NCI-H2227 (cell line): ENCODE data around the gene PALD1.
A peak's percentile ranks its signal among the peaks of the same experiment; 100 is the strongest.

Experiments
- DNase-seq: peaks from one replicate; lab custom pipeline; 2025; ENCODE audit not compliant: unreplicated experiment; lab: John Stamatoyannopoulos, UW

Gene PALD1

GRCh38 chr10:70552586-70552985 lies 74.0 kb downstream of the PALD1 start:
- no peak for DNase-seq

DNA sequence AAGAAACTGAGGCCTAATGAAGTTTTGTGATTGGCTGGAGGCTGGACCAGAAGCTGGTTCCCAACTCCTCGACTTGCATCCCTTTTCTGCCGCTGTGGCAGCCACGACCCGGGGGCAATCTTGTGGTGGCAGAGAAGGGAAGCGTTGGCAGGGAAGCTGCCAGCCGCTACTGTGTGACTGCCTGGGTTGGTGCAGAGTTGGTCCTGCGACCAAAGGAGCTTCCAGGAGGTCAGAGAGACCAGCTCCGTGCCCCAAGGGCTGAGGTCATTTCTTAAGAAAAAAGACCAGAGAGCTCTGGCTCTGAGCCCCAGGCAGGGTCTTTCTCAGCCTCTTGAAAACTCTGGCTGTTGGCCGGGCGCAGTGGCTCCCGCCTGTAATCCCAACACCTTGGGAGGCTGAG lies 76.8 kb downstream of the PALD1 start:
- no peak for DNase-seq

GRCh38 chr10:70557086-70557845 lies 78.7 kb downstream of the PALD1 start:
- DNase-seq, result no peak

DNA sequence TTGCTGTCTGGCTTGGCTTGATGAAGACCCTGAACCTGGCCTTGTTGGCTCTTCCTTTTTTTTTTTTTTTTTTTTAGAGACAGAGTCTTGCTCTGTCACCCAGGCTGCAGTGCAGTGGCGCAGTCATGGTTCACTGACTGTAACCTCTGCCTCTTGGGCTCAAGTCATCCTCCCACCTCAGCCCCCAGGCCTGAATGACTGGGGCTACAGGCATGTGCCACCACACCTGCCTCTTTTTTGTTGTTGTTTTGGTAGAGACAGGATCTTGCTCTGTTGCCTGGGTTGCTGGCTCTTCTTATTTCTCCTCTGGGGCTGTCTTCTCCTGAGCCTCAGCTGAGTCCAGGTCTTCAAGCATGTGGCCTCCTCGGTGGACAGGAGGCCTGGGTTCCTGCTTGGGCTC lies 79.3 kb downstream of the PALD1 start:
- no peak for DNase-seq

- no peak for DNase-seq
These were observed 79.7 kb downstream of the PALD1 start for GRCh38 chr10:70558295-70558694.

DNA sequence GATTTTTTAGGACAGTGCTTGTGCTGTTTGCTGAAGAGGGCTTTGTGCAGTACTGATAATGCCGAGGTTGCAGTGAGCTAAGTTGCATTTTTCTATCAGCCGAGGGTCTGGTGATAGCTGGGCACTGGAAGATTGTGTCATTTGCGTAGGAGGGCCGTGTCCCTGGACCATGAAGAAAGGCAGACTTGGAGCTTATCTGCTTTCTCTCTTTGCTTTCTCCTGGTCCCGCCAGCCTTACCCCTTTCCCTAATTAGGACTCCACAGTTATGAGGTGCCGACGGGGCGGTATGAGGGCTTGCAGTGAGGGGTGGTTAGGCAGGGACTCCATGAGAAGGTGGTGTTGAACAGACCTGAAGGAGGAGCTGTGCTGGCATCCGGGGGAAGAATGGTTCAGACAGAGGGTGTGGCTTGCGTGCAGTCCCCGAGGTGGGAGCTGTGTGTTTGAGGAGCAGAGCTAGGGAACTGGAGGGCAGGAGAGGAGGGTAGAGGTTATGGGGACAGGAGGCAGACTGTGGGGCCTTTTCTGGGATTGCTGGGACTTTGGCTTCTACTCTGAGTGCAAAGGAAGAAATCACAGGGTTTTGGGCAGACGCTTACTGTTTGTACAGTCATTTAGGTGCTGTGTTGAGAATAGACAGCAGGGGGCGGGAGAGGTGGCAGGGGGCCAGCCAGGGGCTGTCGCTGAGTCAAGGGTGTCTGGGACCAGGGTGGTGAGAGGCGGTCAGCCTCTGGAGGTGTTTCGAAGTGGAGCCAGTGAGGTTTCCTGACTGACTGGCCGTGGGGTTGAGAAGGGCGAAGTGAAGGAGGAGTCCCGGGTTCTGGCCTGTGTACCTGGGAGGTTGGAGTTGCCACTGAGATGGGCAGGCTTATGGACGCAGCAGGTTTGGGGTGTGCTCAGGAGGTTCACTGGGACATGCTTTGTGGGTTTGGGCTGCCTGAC lies 80.6 kb downstream of the PALD1 start:
- no peak for DNase-seq

DNA sequence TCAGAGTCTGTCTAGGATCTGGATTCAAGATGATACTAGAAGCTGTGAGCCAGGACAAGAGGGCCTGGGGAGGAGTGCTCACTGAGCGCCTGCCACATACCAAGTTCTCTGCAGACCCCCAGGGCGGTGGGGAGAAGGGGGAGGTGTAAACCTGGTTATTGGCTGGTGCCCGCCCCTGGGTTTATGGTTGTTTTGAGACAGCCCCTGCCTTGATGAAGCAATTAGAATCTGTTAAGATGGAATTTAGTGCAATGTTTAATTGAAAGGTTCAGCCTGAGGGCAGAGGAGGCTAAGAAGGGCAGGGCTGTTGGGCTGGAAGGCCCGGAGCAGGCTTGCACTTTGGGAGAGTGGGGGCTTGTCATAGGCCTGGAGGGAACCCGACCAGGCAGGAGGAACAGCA lies 81.3 kb downstream of the PALD1 start:
- no peak for DNase-seq

GRCh38 chr10:70560511-70560941 lies 82.0 kb downstream of the PALD1 start:
- DNase-seq, result no peak

DNA sequence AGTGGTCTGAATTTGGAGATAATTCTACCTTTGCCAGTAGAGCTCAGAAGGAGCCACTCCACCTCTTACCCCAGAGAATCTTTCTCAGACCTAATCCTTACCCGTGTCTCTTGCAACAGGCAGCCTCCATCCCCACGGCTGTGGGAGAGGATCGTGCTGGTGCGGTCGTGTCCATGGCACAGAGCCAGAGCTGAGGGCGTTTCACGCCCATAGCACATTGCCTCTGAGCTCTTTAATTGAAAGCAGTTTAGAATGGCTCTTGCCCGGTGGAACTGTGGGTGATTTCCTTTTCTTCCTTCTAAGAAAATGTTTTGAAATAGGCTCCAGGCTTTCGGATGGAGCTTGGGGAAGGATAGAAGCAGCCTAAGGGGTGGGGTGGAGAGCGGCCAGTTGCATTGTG lies 82.5 kb downstream of the PALD1 start:
- peak; percentile 61 for DNase-seq

DNA sequence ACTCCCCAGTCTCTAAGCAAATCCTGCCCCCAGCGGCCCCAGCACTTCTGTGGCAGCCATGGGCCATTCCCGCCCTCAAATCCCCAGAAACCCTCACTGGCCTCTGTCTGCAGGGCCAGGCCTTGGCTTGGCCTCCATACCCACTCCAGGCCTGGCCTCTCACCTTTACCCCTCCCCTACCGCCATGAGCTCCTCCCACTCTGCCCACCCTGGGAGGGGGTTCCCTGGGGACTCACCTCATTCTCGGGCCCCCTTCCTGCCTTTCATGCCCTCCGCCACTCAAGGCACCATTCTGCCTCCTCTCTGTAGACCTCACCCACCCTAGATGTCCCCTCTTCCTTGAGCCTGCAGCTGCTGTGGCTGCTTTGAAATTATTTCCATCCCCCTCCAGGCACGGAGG lies 83.0 kb downstream of the PALD1 start:
- no peak for DNase-seq

DNA sequence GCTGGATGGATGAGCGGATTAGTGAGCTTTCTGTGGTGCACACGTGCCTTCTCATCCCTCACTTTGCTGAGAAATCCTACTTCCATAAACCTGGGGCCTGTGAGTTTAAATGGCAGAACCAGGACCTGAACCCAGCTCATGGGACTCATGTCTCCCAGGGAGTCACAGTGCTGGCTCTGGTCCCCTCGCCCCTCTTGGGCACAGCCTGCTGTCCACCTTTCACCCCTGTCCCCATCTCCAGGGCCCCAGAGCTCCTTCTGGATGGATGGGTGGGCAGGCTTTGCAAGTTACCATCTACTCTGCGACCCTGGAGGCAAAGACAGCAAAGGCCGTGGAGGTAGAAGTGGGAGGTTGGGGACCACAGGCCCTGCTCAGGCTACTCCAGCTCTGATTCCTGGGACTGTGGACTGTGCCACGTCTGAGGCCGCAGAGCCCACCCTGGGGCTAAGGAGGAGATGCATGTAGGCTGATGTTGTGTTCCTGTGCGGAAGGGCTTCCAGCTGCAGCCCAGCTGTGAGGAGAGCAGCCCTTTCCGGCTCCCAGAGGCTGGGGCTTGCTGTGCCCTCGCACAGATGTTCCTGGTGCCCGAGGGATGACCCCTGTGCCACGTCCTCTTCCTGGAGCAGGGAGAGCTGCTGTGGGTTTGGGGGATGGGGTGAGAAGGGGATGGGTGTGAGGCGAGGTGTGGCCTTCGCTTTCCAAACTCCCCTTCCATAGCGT lies 83.6 kb downstream of the PALD1 start:
- DNase-seq, result no peak

GRCh38 chr10:70563230-70563629 lies 84.7 kb downstream of the PALD1 start:
- no peak for DNase-seq

DNA sequence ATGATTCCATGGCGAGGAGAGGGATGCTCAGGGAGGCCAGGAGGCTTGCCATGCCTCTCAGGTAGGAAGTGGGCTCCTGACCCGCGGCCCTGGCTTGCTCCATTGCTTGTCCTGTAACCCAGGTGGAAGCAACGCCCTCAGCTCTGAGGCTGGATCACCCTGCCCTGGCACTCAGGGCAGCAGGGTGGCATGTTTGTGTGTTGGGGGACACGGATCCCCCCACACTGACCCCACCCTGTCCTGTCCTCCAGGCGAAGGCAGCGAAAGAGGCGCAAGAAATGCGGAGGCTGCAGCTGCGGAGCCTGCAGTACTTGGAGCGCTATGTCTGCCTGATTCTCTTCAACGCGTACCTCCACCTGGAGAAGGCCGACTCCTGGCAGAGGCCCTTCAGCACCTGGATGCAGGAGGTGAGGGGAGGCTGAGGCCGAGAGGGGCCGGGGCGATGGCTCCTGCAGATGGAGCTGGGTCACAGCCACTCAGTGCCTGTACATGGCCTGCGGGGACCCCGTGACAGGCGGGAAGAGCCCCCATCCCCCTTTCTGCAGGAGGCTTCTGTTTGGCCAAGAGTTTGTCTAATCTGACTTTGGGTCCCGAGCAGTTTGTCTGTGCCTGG lies 85.7 kb downstream of the PALD1 start:
- DNase-seq, result no peak

DNA sequence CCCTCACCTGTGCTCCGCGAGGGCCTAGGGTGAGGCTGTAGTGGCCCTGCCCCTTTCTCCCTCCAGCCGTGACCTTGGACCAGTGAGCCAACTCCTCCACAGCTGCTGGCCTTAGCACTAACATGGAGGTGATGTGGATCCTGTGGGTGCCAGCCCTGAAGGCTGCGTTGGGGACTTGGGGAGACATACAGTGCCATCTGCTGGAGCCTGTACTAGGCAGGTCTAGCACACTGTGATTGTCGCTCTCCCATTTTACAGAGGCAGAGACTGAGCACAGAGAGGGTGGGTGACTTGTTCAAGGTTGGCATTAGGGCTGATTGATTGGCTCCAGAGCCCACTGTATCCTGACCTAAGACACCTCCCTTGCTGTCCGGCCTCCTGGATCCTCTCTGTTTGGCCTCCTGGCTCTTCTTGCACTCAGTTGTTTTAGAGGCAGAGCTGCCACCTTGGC lies 86.4 kb downstream of the PALD1 start:
- no peak for DNase-seq

DNA sequence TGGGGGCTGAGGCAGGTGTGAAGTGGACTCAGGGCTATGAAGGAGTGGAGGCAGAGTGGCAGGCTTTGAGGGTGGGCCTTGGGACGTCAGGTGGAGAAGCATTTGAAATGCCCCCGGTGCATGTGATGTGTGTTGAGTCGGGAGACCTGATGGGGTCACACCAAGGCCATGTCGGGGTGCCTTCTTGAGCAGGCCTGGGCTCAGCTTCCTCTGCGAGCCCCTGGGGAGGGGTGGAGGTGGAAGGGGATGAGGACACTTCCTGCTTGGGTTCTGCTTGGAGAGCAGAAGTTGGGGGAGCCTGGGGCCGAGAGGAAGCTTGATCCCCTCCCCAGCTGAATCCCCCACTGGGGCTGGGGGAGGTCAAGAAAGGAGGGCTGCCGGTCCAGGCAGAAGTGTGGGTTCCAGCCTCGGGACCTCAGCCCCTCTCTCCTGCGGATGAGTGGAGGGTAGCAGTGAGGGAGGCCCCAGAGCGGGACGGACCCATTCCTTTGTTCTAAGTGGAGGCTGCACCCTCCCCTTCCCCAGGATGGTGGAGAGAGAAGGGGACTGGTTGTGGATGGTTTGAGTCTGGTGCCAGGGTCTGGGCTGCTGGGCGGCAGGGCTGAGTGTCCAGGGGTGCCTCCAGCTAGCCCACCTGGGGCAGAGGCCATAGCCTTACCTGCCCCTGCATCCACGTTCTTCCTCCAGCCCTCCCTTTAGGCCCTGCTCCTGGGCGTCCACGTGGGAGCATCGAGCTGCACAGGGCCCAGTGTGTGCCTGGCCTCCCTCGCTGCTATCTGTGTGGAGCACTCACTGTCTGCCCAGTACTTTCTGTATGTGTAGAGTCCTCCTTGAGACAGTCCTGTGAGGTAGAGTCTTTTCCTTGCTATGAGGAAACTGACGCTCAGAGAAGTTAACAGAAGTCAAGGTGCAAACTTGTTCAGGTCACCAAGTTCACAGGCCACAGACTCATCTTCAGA lies 87.3 kb downstream of the PALD1 start:
- DNase-seq, result no peak

DNA sequence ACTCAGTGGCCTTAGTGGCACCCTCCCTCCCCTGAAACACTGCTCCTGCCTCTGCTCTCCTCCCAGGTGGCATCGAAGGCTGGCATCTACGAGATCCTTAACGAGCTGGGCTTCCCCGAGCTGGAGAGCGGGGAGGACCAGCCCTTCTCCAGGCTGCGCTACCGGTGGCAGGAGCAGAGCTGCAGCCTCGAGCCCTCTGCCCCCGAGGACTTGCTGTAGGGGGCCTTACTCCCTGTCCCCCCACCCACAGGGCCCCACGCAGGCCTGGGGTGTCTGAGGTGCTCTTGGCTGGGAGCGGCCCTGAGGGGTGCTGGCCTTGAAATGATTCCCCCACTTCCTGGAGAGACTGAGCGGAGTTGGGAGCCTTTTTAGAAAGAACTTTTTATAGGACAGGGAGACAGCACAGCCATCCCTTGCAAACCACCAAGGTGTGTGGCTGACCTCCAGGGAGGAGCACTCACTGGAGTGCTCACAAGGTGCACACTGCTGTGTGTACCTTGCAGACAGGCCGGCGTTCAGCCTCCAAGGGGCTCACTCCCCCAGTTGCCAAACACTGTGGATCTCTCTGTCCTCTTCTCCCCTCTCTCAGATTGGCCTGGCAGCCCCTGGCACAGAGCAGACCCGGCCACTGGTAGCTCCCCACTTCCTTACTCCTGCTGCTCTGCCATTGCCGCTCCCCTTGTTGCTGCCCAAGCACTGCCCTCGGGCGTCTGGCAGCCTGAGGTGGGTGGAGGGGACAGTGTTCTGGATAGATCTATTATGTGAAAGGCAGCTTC lies 88.1 kb downstream of the PALD1 start:
- DNase-seq, result no peak

DNA sequence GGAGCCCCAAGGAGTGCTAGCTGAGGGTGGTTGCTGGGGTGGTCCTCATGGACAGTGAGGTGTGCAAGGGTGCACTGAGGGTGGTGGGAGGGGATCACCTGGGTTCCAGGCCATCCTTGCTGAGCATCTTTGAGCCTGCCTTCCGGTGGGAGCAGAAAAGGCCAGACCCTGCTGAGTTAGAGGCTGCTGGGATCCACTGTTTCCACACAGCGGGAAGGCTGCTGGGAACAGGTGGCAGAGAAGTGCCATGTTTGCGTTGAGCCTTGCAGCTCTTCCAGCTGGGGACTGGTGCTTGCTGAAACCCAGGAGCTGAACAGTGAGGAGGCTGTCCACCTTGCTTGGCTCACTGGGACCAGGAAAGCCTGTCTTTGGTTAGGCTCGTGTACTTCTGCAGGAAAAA lies 89.0 kb downstream of the PALD1 start:
- DNase-seq, result no peak

DNA sequence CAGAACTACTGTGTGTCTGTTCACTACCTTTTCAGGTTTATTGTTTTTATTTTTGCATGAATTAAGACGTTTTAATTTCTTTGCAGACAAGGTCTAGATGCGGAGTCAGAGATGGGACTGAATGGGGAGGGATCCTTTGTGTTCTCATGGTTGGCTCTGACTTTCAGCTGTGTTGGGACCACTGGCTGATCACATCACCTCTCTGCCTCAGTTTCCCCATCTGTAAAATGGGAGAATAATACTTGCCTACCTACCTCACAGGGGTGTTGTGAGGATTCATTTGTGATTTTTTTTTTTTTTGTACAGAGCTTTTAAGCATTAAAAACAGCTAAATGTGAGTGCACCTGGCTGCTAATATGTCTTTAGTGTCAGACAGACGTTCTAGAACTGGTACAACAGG lies 89.5 kb downstream of the PALD1 start:
- DNase-seq, result no peak
